NCI-H82 treated with DMSO at 0.1 percent for 48 hours (cell line): ENCODE data around the gene HOMER3.

Experiments used
- DNase-seq: peaks from one replicate; lab custom pipeline; 2025; ENCODE audit not compliant: unreplicated experiment; lab: John Stamatoyannopoulos, UW

Gene HOMER3

GRCh38 chr19:18883526-18884304 lies 57.3 kb downstream of the HOMER3 start:
- DNase-seq, result no peak

GRCh38 chr19:18881491-18881890 lies 59.5 kb downstream of the HOMER3 start:
- no peak for DNase-seq

- no peak for DNase-seq
Measured at GRCh38 chr19:18879579-18880373, 61.2 kb downstream of the HOMER3 start.
